UCSD-AML1 (cell line): ENCODE data around the gene HCFC1R1.

ENCODE experiments used
- DNase-seq: peaks from one replicate; lab custom pipeline; 2025; ENCODE audit not compliant: unreplicated experiment; lab: John Stamatoyannopoulos, UW

The HCFC1R1 gene

GRCh38 chr16:2979669-2980226 lies 44.0 kb downstream of the HCFC1R1 start:
- no peak for DNase-seq

DNA sequence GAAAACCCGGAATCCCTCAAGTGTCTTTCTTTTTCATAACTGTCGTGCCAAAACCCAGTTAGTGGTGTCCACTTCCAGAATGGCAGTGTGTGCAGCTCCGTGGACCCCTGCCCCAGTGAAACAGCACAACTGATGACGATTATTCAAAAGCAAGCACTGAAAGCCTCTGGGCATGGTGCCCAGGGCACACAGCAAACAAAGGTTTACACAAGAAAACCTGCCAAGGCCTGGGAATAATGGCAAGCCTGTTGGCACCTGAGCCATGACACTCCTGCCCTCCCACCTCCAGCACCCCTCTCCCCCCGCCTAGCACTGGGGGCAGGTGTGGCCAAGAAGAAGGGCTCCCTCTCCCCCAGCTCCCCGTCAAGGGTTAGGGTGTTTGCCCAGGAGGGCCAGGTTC lies 46.3 kb downstream of the HCFC1R1 start:
- no peak for DNase-seq

DNA sequence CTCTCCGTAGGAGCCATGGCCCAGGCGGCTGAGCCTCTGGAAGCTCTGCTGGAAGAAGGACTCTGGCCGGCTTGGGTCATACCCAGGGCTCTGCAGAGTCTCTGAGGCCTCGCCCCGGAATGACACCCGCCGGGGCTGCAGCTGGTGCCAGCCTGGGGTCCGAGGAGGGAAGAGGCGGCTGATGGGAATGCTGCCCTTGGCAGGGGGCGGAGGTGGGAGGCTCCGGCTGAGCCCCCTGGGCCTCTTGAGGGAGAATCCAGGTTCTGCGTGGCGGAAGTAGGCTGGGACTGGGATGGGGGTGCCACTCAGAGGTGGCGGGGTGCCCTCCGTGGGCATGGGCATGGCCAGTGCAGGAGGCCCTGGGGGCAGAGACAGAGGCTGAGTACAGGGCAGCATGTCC lies 47.1 kb downstream of the HCFC1R1 start:
- no peak for DNase-seq

DNA sequence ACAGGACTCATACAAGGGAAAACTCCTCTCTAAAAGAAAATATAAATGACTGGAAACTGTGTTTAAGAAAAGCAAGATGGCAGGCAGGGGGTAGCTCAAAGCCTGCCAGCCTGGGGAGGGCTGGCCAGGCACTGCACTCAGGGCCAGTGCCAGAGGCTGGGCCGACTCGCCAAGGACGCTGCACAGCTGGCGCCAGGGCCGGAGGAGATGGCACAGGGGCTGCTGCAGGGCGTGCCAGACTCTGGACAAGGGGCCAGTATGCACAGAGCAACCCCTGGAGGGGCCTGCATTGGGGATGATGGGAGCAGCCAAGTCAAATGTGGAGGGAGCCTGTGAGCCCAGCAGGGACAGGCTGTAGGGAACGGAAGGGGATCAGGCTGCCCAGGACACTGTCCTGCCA lies 47.5 kb downstream of the HCFC1R1 start:
- DNase-seq = no peak

DNA sequence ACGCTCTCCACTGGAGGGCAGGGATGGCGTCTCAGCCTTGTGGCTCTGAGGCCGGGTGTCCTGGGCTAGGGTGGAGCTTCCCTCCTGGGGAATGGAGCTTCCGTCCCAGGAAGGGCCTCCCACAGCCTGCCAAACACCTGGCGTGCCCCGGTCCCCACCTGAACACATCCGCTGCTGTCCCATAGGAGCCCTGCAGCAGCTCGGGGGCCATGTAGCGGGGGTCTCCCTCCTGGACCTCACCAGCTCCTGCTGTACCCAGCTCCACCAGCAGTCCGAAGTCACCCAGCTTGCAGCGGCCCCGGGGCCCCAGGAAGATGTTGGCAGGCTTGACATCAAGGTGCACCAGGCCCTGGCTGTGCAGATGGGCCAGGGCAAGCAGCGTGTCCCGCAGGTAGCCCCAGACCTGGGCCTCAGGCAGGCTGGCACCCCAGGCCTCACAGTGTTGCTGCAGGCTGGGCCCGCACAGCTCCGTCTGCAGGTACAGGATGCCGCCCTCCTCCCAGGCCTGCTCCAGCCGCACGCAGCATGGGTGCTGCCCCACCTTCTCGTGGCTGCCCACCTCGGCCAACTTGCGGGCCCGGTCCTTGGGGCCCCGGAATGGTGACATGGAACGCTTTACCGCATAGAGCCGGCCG lies 48.5 kb downstream of the HCFC1R1 start:
- DNase-seq = no peak

- DNase-seq = no peak
Measured at GRCh38 chr16:2974319-2975056, 49.3 kb downstream of the HCFC1R1 start.

DNA sequence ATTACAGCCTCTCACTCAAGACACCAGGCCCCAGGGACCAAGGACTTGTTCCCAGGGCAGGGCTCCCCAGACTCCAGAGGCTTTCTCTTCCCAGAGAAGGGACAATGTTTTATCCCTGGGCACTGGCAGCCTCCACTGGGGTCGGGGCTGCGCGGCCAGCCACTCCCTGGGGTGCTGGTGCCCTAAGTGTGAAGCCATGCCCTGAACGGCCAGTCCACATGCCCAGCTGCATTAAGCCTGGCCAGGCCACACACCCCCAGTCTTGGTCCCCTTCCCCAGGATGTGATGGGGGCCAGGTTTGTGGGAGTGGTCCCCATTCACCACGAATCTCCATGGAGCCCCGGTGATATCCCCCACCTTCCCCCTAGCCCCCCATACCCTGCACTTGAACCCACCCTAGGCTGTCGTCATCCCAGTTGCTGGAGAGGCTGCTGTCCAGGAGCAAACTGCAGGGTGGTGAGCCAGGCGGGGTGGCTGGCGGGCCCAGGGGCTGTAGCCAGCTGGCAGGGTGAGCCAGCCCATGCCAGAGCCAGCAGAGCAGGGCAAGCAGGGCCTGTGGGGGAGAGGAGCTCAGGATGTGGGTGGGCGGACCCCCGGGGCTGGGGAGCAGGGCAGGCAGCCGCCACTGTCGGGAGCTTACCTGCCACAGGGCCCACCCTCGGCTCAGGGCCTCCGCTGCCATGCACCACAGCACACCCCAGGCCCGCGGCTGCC lies 50.0 kb downstream of the HCFC1R1 start:
- DNase-seq = no peak

DNA sequence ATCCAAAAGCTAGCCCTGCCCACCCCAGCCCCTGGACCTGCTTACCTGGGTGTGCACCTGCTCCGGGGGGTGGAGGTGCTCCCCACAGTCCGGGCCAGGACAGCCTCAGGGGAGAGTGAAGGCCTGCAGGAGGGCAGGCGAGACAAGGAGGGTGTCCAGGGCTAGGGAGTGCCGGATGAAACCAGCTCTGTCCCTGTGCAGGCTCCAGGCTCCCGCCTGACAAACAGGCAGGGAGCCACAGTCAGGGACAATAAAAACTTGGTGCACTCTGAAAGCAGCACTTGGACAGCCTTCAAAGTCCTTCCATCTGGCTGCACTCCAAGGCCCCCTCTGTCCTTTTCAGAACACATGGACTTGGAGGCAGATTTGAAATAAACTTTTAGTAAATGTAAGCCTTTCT lies 50.6 kb downstream of the HCFC1R1 start:
- DNase-seq = no peak
